Kidney capillary endothelial cell (primary cell): ENCODE results near the gene REEP6.
"Not testable (repeated sequence)": the region's sequence is repeated elsewhere in the genome, so short reads cannot be mapped to it uniquely, and the experiment has no call there.

Source experiments
- DNase-seq: peaks from one replicate; pipeline ENCODE4 v3.0.0-alpha.2; 2018; ENCODE audit warnings: low spot score

The REEP6 gene

GRCh38 chr19:1490311-1491113 lies 469 bp upstream of the REEP6 start, which contains the start of gene PCSK4:
Gene PCSK4, minus strand, starts transcription at chr19:1490350. Its CDS starts 4 bp downstream, at chr19:1490346.
- DNase-seq, result peak; percentile 96

GRCh38 chr19:1491849-1492170 lies 829 bp downstream of the REEP6 start:
- no peak for DNase-seq

- no peak for DNase-seq
Measured at GRCh38 chr19:1492474-1493006, 1.6 kb downstream of the REEP6 start.

- no peak for DNase-seq
Measured at GRCh38 chr19:1494115-1494815, 3.3 kb downstream of the REEP6 start.

GRCh38 chr19:1495051-1495798 lies 4.2 kb downstream of the REEP6 start:
- DNase-seq, result no peak

- DNase-seq, result no peak
Measured at GRCh38 chr19:1495799-1496713, 5.1 kb downstream of the REEP6 start.

- no peak for DNase-seq
Measured at GRCh38 chr19:1496714-1497577, 6.0 kb downstream of the REEP6 start.

GRCh38 chr19:1497578-1498235 lies 6.7 kb downstream of the REEP6 start:
- no peak for DNase-seq

GRCh38 chr19:1499231-1499630 lies 8.2 kb downstream of the REEP6 start:
- DNase-seq, result not testable (repeated sequence)

- DNase-seq, result no peak
Measured at GRCh38 chr19:1501200-1501595, 10.2 kb downstream of the REEP6 start.

- no peak for DNase-seq
Measured at GRCh38 chr19:1502433-1503088, 11.6 kb downstream of the REEP6 start.

- no peak for DNase-seq
Measured at GRCh38 chr19:1503089-1503924, 12.3 kb downstream of the REEP6 start.

- DNase-seq, result no peak
Measured at GRCh38 chr19:1503925-1504773, 13.2 kb downstream of the REEP6 start.

- no peak for DNase-seq
Measured at GRCh38 chr19:1505012-1505411, 14.0 kb downstream of the REEP6 start.

- DNase-seq, result no peak
Measured at GRCh38 chr19:1505991-1506881, 15.3 kb downstream of the REEP6 start.

GRCh38 chr19:1507192-1507660 lies 16.2 kb downstream of the REEP6 start:
- no peak for DNase-seq
